GM15510 (cell line): ENCODE measurements around the gene CDH13.

Experiments
- POLR2A ChIP-seq: IDR thresholded peaks from 3 replicates; pipeline ENCODE4 v1.6.1; 2011; ENCODE audit warnings: borderline replicate concordance; ENCODE audit not compliant: insufficient read length; ENCODE audit errors: extremely low read depth

CDH13 gene

DNA sequence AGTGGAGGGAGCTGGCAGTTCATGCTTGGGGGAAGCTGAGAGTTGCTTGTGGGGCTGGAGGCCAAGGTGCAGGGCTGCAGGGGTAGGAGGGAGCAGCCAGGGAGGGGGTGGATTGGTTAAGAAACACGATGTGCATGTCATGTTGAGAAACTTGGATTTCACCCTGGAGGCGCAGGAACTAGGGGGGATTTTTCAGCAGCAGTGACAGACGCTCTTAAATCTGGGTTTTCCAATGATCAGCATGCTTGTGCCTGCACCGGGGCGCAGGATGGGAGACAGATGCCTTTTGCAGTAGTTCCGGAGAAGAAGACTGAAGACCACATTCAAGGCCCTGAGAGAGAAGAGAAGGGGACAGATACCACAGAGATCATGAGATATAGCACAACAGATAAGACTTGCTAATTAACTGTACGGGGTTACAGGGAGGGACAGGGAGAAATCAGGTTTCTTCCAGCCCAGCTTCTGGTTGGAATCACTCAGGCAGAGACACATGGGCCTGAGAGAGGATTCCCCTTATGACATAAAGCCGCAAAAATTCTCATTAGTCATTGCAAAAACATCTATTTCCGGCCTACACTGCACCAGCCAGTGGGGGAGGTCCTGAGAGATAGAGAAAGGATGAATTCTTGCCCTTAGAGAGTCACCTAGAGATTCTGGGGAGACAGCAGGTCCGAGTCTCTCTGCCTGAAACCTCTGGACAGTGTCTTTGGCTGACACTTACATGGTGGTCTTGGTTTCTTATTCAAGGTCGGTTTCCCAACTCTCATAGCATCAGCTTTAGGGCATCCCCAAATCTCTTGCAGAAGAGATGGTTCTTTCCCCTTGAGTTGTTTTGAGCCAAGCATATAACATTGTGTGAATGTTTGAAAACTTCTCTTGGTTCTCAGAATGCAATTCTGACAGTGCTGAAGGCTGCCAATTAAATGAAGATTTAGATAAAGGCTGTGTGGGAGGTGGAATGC lies 27.1 kb downstream of the CDH13 start:
- TF ChIP-seq POLR2A = no peak

DNA sequence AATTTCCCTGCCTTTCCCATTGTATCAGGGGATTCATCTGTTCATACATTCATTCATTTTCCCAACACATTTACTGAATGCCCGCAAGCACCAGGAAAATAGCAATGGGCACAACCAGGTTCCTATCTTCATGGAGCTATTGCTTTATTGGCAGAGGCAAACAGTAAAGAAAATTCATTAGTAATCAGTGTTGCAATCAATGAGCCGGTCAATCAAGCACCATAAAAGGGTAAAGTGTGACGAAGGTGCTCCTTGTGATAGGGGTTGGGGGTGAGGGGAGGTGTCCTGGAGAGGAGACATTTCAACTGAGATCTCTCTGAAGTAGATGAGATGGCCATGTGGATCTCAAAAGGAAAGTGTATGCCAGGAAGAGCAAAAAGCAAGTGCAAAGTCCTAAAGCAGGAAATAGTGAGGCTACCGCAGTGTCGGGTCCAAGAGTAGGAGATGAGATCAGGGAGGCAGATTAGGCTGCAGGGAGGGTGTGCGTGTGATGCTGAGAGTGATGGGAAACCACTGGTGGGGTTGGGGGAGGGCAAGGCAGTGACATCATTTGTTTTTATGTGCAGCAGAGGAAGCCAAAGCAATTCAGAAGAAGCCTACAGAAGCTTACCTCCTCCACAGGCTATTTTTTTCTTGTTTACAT lies 28.4 kb downstream of the CDH13 start:
- TF ChIP-seq POLR2A = no peak

DNA sequence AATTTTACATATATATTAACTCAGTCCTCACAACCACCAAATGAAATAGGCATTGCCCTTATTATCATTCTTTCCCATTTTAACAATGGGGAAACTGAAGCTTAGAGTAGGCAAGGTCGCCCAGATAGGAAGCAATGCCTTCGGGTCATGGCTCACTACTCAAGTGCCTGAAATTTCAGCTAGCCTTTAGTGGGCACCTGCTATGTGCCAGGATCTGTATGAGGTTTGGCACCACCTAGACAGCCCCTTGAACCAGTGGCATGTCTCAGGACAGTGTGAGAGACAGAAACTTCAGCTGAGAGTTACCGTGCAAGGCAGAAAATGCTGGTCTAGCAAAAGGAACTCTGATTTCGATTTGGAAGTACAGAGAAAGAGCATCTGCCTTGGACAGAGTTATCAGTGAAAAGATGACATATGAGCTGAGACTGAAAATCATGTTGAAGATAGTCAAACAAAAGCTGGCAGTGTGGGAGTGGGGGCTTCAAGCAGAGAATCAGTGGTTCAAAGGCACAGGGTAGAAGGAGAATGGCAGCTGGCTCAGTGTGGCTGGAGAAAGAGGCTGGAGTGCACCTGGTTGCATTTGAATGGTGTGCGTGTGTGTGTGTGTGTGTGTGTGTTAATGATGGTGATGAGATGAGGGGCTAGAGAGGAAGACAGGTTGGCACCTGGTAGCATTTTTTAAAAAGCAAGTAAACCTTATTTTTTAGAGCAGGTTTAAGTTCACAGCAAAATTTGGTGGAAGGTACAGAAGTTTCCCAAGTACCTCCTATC lies 29.1 kb downstream of the CDH13 start:
- TF ChIP-seq POLR2A = no peak

DNA sequence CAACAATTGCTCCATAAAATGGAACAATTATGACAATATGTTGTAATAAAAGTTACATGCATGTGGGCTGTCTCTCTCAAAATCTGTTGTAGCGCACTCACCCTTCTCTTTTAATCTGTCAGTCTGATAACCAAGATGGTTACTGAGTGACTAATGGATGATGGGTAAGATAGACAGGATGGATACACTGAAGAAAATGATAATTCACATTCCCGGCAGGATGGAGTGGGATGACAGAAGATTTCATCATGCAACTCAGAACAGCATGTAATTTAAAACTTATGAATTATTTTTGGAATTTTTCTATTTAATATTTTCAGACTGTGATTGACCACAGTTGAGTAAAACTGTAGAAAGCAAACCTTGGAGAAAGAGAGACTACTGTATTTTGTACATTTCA lies 30.5 kb downstream of the CDH13 start:
- TF ChIP-seq POLR2A = no peak

DNA sequence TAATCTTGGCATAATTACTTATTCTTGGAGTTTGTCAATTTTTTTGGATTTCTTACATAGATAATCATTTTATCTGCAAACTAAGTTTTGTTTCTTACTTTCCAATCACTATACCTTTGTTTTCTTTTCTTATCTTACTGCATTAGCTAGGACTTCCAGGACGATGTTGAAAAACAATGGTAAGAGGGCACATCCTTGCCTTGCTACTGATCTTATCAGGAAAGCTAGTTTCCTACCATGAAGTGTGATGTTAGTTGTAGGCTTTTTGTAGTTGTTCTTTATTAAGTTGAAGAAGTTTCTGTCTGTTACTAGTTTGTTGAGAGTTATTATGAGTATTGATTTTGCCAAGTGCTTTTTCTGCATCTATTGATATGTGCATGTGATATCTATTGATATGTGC lies 31.0 kb downstream of the CDH13 start:
- TF ChIP-seq POLR2A = no peak

DNA sequence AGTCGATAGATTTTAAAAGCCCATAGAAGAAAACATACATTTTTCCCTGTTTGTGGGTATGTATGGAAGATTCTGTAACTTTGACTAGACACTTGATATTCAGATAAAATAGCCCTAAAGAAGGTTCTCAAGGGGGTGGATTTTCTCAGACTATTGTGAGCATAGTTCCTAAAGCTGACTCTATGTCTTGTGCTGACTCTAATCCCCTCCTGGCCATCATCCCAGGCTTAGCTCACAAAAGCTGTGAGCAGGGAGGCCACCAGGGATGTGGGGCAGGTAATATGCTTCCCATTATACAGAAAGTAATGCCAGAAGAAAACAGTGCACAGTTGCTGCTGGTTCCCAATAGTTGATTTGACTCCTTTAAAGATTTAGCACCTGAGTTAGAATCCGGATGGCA lies 32.0 kb downstream of the CDH13 start:
- TF ChIP-seq POLR2A = no peak

DNA sequence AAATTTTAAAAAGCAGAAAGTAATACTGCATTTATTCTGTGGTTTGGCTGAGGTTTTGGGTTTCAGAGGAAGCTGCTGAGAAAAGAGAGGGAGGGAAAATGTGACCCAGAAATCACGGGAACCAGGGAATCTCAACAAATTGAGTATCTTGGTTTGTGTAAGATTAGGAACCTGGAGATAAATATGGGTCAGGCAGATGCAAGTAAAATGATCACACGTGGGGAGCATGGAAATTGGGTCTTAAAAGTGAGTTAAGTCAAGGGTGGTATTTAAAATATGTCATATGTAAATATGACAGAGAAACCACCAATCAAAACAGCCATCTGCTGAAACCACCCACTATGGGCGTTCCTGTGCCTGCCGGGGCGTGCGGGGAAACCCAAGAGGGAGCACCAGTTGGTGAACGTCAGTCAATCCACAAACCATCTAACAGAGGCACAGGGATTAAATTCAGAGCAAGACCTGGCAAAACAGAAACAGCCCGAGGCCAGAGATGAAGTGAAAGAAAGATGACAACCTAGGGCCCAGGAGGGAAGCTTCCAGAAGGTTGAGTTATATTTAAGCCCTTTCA lies 33.4 kb downstream of the CDH13 start:
- TF ChIP-seq POLR2A = no peak

DNA sequence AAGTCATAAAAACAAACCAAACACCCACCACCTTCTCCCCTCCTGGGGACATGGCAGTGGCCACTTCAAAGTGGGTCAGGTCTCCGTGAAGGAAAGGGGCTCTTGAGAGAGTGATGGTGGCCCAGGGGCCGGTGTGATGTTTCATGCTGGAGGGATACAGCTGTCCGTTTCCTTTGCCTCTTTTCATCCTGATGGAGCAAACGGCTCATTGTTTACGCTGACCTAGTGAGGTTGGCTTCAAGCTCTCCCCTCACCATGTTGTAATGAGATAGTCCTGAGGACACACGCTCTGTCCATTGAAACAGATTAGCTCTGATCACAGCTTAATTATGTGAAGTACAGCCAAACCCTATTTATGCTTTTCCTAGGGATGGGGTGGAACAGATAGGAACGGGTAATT lies 34.2 kb downstream of the CDH13 start:
- no peak for TF ChIP-seq POLR2A

DNA sequence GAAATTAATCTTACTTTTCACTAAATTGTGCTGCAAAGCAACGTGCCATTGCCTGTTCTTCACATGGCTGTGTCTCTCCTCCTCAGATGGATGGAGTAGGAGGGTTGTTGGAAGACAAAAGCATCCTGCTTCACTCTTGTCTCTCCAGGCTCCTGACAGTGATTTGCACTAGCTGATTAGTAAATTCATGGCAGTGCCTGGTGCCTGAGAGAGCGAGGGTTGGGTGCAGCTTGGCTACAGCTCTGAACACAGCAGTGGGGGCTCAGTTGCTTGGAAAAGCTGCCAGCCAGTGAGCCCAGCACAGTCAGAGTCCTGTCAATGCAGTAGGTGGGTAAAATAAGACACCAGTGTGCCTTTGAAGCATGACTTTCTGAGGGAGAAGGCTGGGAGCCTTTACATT lies 37.4 kb downstream of the CDH13 start:
- TF ChIP-seq POLR2A = no peak

DNA sequence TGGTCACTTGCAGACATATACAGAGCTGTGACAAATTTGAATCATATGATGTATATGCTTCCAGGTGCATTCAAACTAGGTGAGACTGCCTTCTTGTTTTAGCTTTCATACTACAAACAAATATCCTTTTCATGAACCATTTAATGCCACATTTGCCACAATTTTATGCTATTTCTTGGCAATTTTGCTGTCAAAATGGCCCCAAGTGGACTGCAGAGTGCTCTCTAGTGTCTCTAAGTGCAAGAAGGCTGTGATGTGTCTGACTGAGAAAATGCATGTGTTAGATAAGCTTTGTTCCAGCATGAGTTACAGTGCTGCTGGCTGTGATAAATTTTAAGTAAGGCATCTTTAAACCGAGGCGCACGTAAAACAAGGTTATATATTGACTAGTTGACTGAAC lies 38.3 kb downstream of the CDH13 start:
- no peak for TF ChIP-seq POLR2A

DNA sequence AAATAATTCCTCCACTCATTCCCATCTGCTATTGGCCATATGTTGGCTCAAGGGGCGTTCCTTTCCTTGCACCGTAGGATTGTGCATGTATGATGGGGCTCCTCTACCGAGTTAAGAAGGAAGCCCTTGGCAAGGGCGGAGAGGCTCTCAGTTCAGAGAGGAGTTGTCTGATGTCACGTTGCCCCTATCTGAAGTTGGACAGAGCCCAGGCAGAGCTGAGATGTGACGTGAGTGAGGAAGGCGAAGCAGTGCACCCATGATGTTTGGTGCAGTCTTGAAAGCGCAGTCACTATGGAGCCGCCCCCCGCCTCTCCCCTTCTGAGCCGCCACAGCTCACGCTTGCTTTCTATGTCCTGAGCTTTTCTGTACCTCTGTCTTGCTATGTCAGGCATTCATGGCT lies 40.7 kb downstream of the CDH13 start:
- TF ChIP-seq POLR2A = no peak

DNA sequence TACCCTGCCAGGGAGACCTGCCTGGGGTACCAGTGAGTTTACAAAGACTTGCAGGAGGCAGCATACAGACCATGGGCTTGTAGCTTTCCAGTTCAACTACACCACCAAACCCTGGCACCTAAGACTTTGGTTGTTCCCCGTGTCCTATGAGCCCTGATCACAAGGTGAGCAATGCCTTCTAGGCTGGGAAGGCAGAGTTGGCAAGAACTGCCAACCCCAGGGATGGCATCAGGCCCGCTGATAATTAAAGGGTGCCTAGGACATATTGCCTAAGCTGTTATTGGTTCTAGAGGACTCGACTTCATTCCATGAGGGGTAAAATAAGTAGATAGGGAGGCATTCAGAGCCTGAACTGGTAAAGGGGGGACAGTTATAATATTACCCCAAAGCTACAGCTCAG lies 41.3 kb downstream of the CDH13 start:
- TF ChIP-seq POLR2A = no peak

DNA sequence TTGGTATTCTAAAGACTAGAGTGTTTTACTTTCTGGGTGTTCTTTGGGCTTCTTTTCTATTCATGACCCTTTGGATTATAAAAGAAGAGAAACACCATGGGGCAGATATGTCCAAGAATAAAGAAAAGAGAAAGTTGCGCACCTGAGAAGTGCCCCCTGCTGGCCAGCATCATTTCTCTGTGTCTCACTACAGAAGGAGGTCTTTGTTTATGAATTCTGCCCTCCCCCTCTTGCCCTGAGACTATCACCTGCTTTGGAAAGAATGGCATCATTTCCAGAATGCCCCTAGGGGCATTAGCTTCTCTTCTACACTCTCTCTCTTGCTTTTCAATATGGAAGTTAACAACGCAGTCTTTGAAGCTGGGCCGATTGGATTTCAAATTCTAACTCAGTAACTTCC lies 45.0 kb downstream of the CDH13 start:
- TF ChIP-seq POLR2A = no peak

DNA sequence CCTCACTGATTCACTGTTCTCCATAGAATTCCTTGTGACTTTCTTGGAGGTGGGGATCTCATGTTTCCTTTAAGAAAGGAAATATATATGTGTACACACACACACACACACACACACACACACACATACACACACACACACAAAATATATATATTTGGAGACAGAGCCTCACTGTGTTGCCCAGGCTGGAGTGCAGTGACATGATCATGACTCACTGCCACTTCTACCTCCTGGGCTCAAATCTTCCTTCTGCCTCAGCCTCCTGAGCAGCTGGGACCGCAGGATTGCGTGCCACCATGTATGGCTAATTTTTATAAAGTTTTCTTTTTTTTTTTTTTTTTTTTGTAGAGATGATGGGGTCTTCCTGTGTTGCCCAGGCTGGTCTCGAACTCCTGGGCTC lies 45.9 kb downstream of the CDH13 start:
- no peak for TF ChIP-seq POLR2A

DNA sequence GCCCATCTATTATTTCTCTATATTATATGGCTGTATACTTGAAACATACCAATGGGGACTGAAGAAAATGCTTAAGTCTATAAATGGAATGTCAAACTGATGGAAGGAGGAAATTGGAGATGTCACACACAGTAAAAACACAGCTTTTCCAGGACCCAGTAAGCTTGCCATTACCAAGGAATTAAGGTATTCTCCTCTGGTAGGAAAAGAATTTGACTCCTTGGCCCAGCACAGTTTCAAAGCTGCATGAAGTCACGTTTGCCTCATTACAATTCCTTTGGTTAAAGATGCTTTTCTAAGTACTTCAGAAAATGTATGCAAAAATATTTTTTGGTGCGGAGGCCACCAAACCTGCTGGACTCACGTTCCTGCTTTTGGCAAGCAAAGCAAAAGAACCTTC lies 48.5 kb downstream of the CDH13 start:
- no peak for TF ChIP-seq POLR2A
